GM23248 (cell line): ENCODE data around the gene GRM7. TPM values are rescaled to one million over a fixed set of nuclear protein-coding genes. Genes with fewer than 3 reads are reported as not detected.

Source experiments
- DNase-seq: peaks from one replicate; pipeline ENCODE4 v3.0.0-alpha.2; 2015
- H2AFZ ChIP-seq: fragments of 200-600 bp; sonication (generic); 2 replicates; pipeline ENCODE4 v1.6.1; 2016; ENCODE audit warnings: antibody characterized with exemption
- H3F3A ChIP-seq: fragments of 200-600 bp; sonication (generic); 2 replicates; pipeline ENCODE4 v1.6.1; 2016; ENCODE audit warnings: mild to moderate bottlenecking, antibody characterized with exemption, mixed run types; ENCODE audit not compliant: insufficient read depth
- H3K27ac ChIP-seq: fragments of 200-600 bp; sonication (generic); 2 replicates; pipeline ENCODE4 v1.5.1; 2016; ENCODE audit warnings: mild to moderate bottlenecking
- H3K27me3 ChIP-seq: fragments of 200-600 bp; sonication (generic); replicated peaks from 2 replicates; pipeline ENCODE4 v1.6.1; 2016; ENCODE audit warnings: mild to moderate bottlenecking; ENCODE audit not compliant: insufficient read depth
- H3K36me3 ChIP-seq: fragments of 200-600 bp; sonication (generic); 2 replicates; pipeline ENCODE4 v1.6.1; 2016; ENCODE audit warnings: low read depth, mild to moderate bottlenecking
- H3K4me1 ChIP-seq: fragments of 200-600 bp; sonication (generic); 2 replicates; pipeline ENCODE4 v1.6.1; 2016; ENCODE audit warnings: mild to moderate bottlenecking; ENCODE audit not compliant: insufficient read depth
- H3K4me2 ChIP-seq: fragments of 200-600 bp; sonication (generic); one replicate; pipeline ENCODE4 v1.6.1; 2016; ENCODE audit warnings: mild to moderate bottlenecking; ENCODE audit not compliant: unreplicated experiment
- H3K4me3 ChIP-seq: fragments of 200-600 bp; sonication (generic); 2 replicates; pipeline ENCODE4 v1.5.1; 2016; ENCODE audit warnings: mild to moderate bottlenecking
- H3K79me2 ChIP-seq: fragments of 200-600 bp; sonication (generic); 2 replicates; pipeline ENCODE4 v1.6.1; 2016; ENCODE audit warnings: mild to moderate bottlenecking; ENCODE audit not compliant: insufficient read depth
- H3K9ac ChIP-seq: fragments of 200-600 bp; sonication (generic); 2 replicates; pipeline ENCODE4 v1.6.1; 2016; ENCODE audit warnings: mild to moderate bottlenecking
- H3K9me2 ChIP-seq: fragments of 200-600 bp; sonication (generic); 2 replicates; pipeline ENCODE4 v1.6.1; 2016; ENCODE audit warnings: mixed run types, mild to moderate bottlenecking, moderate library complexity; ENCODE audit not compliant: insufficient read depth
- H3K9me3 ChIP-seq: fragments of 200-600 bp; sonication (generic); one replicate; pipeline ENCODE4 v1.6.1; 2017; ENCODE audit warnings: low read depth
- H4K20me1 ChIP-seq: fragments of 200-600 bp; sonication (generic); 2 replicates; pipeline ENCODE4 v1.6.0; 2016; ENCODE audit not compliant: insufficient read depth
- EZH2 ChIP-seq: fragments of 200-600 bp; sonication (generic); IDR thresholded peaks from 2 replicates; pipeline ENCODE4 v1.6.1; 2018; ENCODE audit warnings: antibody characterized with exemption, mild to moderate bottlenecking; ENCODE audit not compliant: insufficient read depth, poor library complexity, severe bottlenecking
- EZH2phosphoT487 ChIP-seq: fragments of 200-600 bp; sonication (generic); IDR thresholded peaks from 2 replicates; pipeline ENCODE4 v1.6.1; 2018; ENCODE audit warnings: antibody characterized with exemption, moderate library complexity, mild to moderate bottlenecking, low read depth; ENCODE audit not compliant: insufficient read depth
- WGBS, 2 experiments: methylation state at CpG; one replicate each; pipeline ENCODE4 v1.1.6; 2015 to 2017; ENCODE audit warnings: low lambda C conversion rate in 2 of 2, low coverage in 1 of 2; ENCODE audit errors: missing lambda C conversion rate in 2 of 2; 5-methylcytosine and 5-hydroxymethylcytosine counted together
- in situ Hi-C: fragments of 300-500 bp; cut with MboI; formaldehyde crosslinking; loops from 2 replicates; pipeline ENCODE4 v1.15.0; 2020
- polyA plus RNA-seq: library from polyadenylated mRNA; unstranded; fragments of >200 nt; fragmentation: Nextera tagmentation; extraction: Ambion mirVana; gene quantifications from 2 replicates; pipeline ENCODE4 v1.2.1, GENCODE V29; 2016
- total RNA-seq: library from RNA; depleted of rRNA; stranded (reverse); fragments of >200 nt; shearing (Covaris generic); gene quantifications from 2 replicates; pipeline ENCODE4 v1.2.3, GENCODE V29; 2014

GRM7 gene
- total and polyA plus RNA-seq, 2 experiments from 2014 or later: not detected

- Histone ChIP-seq H3K36me3 (no peaks in the 10 kb centered on the region), H3K9me3 (no peaks in the 10 kb centered on the region), H3K4me1 (no peaks in the 10 kb centered on the region), H3K27me3 (no peaks in the 10 kb centered on the region), H3K27ac (no peak overlapping the region), H2AFZ (no peak overlapping the region), H3K79me2 (no peaks in the 10 kb centered on the region), H3F3A (no peaks in the 10 kb centered on the region), H3K4me3 (no peak overlapping the region), H4K20me1 (no peaks in the 10 kb centered on the region), H3K4me2 (no peak overlapping the region), H3K9ac (no peak overlapping the region), H3K9me2 (no peaks in the 10 kb centered on the region)
- TF ChIP-seq EZH2 (no peak), EZH2phosphoT487 (no peak)
- WGBS, 2 experiments: 25 to 26% methylated on average over 2 of the region's 2 CpGs
- DNase-seq: no peak
- in situ Hi-C loops: no loop called here
Observed at GRCh38 chr3:7469866-7470265, 609.0 kb downstream of the GRM7 start.

- no peak for DNase-seq
- Histone ChIP-seq H3F3A (no peaks in the 10 kb centered on the region), H2AFZ (no peak overlapping the region), H3K4me1 (no peaks in the 10 kb centered on the region), H4K20me1 (no peaks in the 10 kb centered on the region), H3K9me3 (no peaks in the 10 kb centered on the region), H3K27me3 (no peaks in the 10 kb centered on the region), H3K4me3 (no peak overlapping the region), H3K4me2 (no peak overlapping the region), H3K9me2 (no peaks in the 10 kb centered on the region), H3K36me3 (no peaks in the 10 kb centered on the region), H3K27ac (no peak overlapping the region), H3K79me2 (no peaks in the 10 kb centered on the region), H3K9ac (no peak overlapping the region)
- 0 to 4% methylated on average over 1 of the region's 1 CpG for WGBS, 2 experiments
- in situ Hi-C loops: no loop called here
- TF ChIP-seq EZH2: no peak
- TF ChIP-seq EZH2phosphoT487: no peak
Observed at GRCh38 chr3:7484636-7485035, 623.7 kb downstream of the GRM7 start.

GRCh38 chr3:7487763-7488162 lies 626.8 kb downstream of the GRM7 start:
- H3K27ac ChIP-seq: no peak overlapping the region
- WGBS, 2 experiments: 7 to 10% methylated on average over 1 of the region's 1 CpG
- H3K4me3 ChIP-seq: no peak overlapping the region
- H3K9me3 ChIP-seq: no peaks in the 10 kb centered on the region
- H2AFZ ChIP-seq: no peak overlapping the region
- no peak overlapping the region for H3K4me2 ChIP-seq
- no peaks in the 10 kb centered on the region for H3F3A ChIP-seq
- TF ChIP-seq EZH2phosphoT487: no peak
- TF ChIP-seq EZH2: no peak
- H3K4me1 ChIP-seq: no peaks in the 10 kb centered on the region
- H3K27me3 ChIP-seq: no peaks in the 10 kb centered on the region
- no peaks in the 10 kb centered on the region for H3K79me2 ChIP-seq
- in situ Hi-C loops: no loop called here
- no peaks in the 10 kb centered on the region for H4K20me1 ChIP-seq
- H3K36me3 ChIP-seq: no peaks in the 10 kb centered on the region
- DNase-seq: no peak
- H3K9ac ChIP-seq: no peak overlapping the region
- H3K9me2 ChIP-seq: no peaks in the 10 kb centered on the region

- Histone ChIP-seq H3K4me1 (no peaks in the 10 kb centered on the region), H3K4me3 (no peak overlapping the region), H3K9me2 (no peaks in the 10 kb centered on the region), H3K4me2 (no peak overlapping the region), H3F3A (no peaks in the 10 kb centered on the region), H3K27me3 (no peaks in the 10 kb centered on the region), H4K20me1 (no peaks in the 10 kb centered on the region), H2AFZ (no peak overlapping the region), H3K36me3 (no peaks in the 10 kb centered on the region), H3K79me2 (no peaks in the 10 kb centered on the region), H3K27ac (no peak overlapping the region), H3K9ac (no peak overlapping the region), H3K9me3 (no peaks in the 10 kb centered on the region)
- DNase-seq: no peak
- 46 to 48% methylated on average over 2 of the region's 2 CpGs for WGBS, 2 experiments
- in situ Hi-C loops: no loop called here
- TF ChIP-seq EZH2phosphoT487 (no peak), EZH2 (no peak)
Observed at GRCh38 chr3:7489417-7489816, 628.5 kb downstream of the GRM7 start.

- no peaks in the 10 kb centered on the region for H3K27me3 ChIP-seq
- in situ Hi-C loops: no loop called here
- H4K20me1 ChIP-seq: no peaks in the 10 kb centered on the region
- no peaks in the 10 kb centered on the region for H3F3A ChIP-seq
- no peak overlapping the region for H3K4me2 ChIP-seq
- no peaks in the 10 kb centered on the region for H3K9me3 ChIP-seq
- no peaks in the 10 kb centered on the region for H3K9me2 ChIP-seq
- H3K36me3 ChIP-seq: no peaks in the 10 kb centered on the region
- H3K79me2 ChIP-seq: no peaks in the 10 kb centered on the region
- TF ChIP-seq EZH2phosphoT487 (no peak), EZH2 (no peak)
- H3K27ac ChIP-seq: no peak overlapping the region
- no peak overlapping the region for H3K9ac ChIP-seq
- H3K4me1 ChIP-seq: no peaks in the 10 kb centered on the region
- no peak overlapping the region for H2AFZ ChIP-seq
- WGBS, 2 experiments: 24 to 33% methylated on average over 3 of the region's 3 CpGs
- no peak overlapping the region for H3K4me3 ChIP-seq
- DNase-seq: no peak
Observed at GRCh38 chr3:7498715-7499114, 637.8 kb downstream of the GRM7 start.
